GM10847 (cell line): ENCODE measurements around the gene CENPK.

Source experiments
- POLR2A ChIP-seq: IDR thresholded peaks from 2 replicates; pipeline ENCODE4 v1.6.1; 2011; ENCODE audit not compliant: insufficient read length; ENCODE audit errors: extremely low read depth

The CENPK gene

DNA sequence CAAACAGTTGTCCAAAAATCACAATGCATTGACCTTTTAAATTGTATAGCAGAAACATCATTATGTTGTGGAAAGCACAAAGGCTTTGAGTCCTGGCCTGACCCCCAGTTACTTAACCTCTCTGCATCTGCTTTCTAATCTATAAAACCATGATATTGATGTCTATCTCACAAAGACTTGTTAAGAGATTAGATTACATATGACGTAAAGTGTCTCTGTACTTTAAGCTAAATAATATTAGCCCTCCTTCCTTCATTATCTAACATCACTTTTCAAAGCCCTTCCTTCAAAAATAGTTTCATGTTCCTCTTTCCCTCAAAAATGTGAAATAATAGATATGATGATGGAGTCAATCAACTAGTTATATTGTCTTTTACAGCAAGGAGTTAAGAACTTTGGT lies 84.6 kb downstream of the CENPK start:
- no peak for TF ChIP-seq POLR2A

DNA sequence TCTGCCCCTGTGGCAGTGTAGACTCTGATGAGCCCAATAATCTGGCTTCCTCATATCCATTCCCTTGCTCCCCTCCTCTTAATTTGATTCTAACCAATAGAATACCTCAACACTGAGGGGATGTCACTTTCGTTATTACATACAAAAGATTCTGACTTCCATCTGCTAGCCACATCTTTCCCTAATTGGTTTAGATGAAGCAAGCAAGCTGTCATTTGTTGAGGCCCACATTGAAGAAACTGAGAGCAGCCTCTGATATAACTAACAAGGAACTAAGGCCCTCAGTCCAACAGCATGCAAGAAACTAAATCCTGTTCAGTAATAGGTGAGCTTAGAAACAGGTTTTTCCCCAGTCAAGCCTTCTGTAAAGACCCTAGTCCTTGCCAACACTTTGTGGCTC lies 87.1 kb downstream of the CENPK start:
- no peak for TF ChIP-seq POLR2A

DNA sequence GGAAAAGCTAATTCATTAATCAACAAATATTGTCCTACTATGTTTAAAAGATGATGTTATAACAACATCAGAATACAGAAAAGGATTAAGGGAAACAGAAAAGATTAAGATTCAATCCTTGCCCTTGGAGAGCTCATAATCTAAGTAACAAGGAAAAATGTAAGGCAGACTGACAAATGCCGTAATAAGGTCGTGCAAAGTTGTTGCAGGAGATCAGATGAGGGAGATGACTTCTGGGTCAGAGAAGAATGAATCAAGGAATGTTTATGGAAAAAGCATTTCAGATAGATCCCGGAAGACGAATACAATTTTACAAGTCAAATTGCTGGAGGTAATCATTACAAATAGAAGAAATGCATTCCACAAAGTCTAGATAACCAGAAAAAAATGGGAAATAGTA lies 87.6 kb downstream of the CENPK start:
- TF ChIP-seq POLR2A, result no peak

DNA sequence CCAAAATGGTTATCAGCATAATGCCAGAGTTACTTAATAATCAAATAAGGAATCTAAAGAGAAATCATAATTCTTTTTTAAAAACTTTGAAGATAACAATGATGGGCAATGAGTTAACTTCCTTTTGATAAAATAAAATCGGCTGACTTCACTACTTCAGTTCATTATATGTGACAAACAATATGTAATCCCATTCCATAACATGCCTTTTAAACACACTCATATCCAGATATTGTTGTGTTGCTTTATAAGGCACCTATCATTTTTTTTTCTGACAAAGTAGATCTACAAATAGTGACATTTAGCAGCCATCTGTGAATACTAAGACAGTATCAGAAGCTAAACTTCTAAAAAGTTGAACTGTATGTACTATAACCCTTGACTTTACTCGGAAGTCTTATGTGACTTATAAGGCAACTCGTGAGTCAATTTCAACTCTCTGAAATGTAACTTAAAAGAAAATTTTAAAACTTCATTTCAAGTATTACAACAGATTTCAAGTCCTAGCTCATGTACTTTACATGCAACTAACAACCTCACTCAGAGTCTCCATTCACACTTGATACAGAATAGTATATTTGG lies 88.7 kb downstream of the CENPK start:
- no peak for TF ChIP-seq POLR2A

DNA sequence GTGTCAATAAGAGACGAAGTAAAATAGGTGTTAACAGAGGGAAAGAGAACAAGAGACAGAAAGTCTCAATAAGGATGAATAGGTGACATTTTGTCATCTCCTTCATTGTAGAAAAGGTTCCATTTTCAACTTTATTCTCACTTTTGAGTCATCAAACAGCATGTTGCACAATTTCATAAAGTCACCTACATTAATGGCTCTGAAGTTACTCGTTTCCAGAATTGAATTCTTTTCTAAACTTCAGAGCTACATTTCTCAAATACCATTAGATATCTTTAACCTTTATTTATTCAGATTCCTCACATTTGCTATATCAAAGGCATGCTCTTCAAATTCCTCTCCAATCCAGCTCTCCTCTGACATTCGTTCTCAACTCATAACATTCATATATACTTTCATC lies 94.3 kb downstream of the CENPK start:
- TF ChIP-seq POLR2A, result no peak
